Measurements from ENCODE around the gene ABCA13.

DNA sequence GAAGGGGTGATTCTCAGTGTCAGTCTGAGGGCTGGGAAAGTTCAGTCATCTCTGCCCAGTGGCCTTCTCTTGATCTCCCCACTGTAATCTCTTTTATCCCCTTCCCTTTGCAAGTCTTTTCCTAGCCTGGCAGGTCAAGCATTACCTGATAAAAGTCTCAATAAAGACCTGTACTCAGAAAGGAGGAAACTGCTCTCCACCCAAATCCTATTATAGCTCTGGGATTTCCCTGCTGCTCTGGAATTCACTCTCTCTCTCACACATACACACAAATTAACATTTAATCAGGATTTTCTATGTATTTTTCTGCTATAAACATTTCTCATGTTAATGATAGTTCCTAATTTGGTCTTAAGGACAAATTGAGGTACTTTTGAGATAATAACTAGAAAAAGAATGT is 46.5 kb downstream of the ABCA13 start:
- TF ChIP-seq JUN (IDR thresholded peaks at IDR 0.05; ENCODE audit: borderline replicate concordance, insufficient read depth, insufficient read length, low read depth) (no peak), POLR2A (IDR thresholded peaks at IDR 0.05; ENCODE audit: low read depth, low read length) (no peak)
- TF ChIP-seq, protein P1, sequence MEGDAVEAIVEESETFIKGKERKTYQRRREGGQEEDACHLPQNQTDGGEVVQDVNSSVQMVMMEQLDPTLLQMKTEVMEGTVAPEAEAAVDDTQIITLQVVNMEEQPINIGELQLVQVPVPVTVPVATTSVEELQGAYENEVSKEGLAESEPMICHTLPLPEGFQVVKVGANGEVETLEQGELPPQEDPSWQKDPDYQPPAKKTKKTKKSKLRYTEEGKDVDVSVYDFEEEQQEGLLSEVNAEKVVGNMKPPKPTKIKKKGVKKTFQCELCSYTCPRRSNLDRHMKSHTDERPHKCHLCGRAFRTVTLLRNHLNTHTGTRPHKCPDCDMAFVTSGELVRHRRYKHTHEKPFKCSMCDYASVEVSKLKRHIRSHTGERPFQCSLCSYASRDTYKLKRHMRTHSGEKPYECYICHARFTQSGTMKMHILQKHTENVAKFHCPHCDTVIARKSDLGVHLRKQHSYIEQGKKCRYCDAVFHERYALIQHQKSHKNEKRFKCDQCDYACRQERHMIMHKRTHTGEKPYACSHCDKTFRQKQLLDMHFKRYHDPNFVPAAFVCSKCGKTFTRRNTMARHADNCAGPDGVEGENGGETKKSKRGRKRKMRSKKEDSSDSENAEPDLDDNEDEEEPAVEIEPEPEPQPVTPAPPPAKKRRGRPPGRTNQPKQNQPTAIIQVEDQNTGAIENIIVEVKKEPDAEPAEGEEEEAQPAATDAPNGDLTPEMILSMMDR (IDR thresholded peaks at IDR 0.05; ENCODE audit: extremely low read depth in 1 of 2, insufficient read depth in 1 of 2, low read depth in 1 of 2, low read length in 2 of 2), result no peak
